SW 1271 (cell line): ENCODE measurements around the gene TBC1D32.
A peak's percentile ranks its signal among the peaks of the same experiment; 100 is the strongest.
"Not testable (repeated sequence)": the region's sequence is repeated elsewhere in the genome, so short reads cannot be mapped to it uniquely, and the experiment has no call there.

ENCODE experiments used
- DNase-seq, 2 experiments: peaks; one replicate each; lab custom pipeline; 2025; lab: John Stamatoyannopoulos, UW

The TBC1D32 gene, protein sequence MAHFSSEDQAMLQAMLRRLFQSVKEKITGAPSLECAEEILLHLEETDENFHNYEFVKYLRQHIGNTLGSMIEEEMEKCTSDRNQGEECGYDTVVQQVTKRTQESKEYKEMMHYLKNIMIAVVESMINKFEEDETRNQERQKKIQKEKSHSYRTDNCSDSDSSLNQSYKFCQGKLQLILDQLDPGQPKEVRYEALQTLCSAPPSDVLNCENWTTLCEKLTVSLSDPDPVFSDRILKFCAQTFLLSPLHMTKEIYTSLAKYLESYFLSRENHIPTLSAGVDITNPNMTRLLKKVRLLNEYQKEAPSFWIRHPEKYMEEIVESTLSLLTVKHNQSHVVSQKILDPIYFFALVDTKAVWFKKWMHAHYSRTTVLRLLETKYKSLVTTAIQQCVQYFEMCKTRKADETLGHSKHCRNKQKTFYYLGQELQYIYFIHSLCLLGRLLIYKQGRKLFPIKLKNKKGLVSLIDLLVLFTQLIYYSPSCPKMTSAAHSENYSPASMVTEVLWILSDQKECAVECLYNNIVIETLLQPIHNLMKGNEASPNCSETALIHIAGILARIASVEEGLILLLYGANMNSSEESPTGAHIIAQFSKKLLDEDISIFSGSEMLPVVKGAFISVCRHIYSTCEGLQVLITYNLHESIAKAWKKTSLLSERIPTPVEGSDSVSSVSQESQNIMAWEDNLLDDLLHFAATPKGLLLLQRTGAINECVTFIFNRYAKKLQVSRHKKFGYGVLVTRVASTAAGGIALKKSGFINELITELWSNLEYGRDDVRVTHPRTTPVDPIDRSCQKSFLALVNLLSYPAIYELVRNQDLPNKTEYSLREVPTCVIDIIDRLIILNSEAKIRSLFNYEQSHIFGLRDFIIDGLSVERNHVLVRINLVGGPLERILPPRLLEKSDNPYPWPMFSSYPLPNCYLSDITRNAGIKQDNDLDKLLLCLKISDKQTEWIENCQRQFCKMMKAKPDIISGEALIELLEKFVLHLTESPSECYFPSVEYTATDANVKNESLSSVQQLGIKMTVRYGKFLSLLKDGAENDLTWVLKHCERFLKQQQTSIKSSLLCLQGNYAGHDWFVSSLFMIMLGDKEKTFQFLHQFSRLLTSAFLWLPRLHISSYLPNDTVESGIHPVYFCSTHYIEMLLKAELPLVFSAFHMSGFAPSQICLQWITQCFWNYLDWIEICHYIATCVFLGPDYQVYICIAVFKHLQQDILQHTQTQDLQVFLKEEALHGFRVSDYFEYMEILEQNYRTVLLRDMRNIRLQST

DNA sequence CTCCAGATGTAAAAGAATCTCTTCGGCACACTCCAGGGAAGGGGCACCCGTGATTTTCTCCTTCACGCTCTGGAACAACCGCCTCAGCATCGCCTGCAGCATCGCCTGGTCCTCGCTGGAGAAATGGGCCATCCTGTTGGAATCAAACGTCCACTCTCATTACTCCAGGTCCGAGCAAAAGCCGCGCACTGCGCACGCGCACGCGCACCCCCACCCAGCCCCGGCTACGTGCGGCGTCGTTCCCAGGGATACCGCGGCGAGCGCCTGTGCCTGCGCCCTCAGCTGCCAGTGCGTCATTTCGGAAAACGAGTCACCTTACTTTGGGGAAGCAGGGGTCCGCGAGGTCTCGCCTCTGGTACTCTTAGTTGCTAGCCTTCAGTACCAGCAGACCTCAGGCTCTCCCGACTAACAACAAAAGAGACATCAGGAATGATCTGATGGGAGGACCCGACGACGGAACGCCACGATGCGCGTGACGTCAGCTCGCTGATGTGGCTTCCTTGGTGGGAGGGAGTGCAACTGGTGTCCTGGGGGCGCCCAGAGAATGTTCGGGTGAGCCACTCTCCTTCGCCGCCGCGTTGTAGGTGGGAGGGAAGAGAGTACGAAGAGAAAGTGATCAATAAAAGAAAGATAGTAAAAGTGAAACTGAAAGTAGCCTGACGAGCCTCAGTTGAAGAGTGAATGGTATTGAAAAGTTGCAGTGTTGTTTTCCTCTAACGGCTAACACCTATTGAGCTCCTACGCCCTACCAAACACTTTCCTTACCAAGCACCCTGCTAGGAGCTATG lies at the start of gene TBC1D32:
TSS of gene TBC1D32 (minus strand) at position 182 of the 788 bp plus-strand sequence. CDS start at position 132, 50 bp downstream.
- DNase-seq = peak; percentile 76 to 93

DNA sequence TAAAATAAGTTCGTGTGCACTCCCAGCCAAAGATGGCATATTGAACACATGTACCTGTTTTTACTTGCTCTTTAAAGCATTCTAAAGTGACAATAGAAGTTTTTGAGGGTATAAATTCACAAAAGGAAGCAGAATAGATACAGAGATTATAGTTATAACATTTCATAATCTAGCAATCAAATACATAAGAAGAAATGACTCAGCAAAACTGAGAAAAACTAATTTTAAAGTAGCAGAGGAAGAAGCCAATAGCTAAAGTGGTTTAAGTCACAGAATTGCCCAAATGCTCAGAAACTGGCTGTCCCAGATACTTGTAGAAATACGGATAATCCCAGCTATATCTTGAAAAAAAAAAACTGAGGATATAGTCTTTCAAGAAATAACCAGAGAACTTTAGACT lies 49.2 kb upstream of the TBC1D32 start:
- no peak for DNase-seq

DNA sequence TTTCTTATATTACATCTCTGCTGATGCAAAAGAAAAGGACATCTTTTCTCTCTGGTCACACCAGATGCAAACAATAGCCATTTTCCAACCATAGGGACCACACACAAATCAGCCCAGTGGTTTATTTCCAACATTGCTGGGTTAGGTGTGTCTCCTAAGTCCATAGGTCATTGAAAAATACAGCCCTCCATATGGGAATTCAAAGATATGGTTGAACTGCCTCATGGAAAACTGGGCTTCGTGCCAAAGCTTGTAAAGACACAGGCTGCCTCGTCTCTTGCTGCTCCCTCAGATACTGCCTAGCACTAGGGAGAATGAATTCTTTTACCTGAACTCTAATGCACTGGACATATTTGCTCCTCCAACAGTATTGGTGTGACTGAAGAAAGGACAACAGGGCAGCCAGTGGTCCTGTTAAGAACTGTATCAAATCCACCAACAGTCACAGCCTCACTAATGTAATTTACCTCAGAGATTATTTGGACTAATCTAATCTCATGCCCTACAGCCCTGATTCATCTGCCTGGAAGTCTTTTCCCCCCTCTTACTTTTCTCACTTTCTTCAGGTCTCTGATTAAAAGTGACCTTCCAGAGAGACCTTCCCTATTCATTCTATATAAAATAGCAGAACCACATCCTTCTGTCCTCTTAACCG lies 48.3 kb upstream of the TBC1D32 start:
- DNase-seq = no peak

DNA sequence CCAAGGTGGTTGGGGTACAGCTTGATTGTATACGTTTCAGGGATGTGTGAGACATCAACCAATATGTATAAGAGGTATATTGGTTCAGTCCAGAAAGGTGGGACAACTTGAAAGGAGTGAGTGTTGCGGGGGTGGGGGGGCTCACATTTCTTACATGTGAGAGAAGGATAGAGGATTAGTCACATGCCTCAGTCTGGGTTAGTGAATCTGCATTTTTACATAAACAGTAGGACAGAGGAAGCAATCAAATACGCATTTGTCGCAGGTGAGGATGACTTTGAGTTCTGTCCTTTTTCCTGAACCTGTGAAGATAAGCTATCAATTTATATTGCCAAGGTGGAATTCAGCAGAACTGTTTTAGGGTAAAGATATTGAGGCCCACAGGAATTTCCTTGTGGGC lies 42.1 kb upstream of the TBC1D32 start:
- DNase-seq = no peak

DNA sequence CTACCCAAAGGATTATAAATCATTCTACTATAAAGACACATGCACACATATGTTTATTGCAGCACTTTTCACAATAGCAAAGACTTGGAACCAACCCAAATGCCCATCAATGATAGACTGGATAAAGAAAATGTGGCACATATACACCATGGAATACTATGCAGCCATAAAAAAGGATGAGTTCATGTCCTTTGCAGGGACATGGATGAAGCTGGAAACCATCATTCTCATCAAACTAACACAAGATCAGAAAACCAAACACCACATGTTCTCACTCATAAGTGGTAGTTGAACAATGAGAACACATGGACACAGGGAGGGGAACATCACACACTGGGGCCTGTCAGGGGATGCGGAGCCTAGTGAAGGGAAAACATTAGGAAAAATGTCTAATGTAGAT lies 39.9 kb upstream of the TBC1D32 start:
- DNase-seq = not testable (repeated sequence)

DNA sequence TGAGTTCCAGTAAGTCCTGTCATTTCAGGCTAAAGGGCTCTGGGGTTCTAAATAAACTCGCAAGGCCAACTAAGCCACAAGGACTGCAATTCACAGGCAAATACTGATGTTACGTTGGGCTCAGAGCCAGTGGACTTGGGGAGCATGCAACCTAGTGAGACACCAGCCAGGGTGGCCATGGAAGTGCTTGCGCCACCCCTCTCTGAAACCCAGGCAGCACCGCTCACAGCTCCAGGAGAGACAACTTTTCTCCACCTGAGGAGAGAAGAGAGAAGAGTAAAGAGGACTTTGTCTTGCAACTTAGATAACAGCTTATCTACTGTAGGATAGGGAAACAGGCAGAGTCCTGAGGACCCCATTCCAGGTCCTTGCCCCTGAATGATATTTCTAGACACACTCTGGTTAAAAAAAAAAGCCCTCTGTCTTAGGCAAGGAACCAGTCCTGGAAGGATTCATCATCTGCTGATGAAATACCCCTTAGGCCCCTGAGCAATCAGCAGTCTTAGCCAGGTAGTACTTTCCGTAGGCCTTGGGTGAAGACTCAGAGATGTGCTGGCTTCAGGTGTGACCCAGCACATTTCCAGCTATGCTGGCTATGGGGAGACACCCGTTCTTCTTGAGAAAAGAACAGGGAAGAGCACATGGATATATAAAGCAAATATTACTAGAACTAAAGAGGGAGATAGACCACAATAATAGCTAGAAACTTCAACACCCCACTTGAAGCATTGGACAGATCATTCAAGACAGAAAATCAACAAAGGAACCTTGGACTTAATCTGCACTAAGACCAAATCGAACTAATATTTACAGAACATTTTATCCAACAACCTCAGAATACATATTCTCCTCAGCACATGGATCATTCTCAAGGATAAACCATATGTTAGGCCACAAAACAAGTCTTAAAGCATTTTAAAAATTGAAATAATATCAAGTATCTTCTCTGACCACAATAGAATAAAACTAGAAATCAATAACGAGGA lies 31.5 kb upstream of the TBC1D32 start:
- no peak for DNase-seq

DNA sequence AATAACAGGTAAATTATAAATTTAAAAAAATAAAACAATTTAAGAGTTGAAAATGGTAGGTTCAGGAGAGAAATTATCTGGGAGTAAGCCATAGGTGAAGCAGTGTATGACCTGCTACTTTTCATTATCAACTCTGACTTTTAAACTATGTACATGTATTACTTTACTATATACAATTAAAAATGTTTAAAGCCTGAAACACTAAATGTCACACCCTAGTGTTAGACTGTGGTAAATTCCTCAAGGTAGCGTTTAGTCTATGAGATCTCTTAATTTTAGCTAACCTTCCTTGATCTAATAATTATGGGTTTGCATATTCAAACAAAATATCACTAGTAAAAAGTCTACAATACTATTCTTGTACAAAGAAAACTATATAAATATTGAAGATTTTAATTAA lies 22.3 kb upstream of the TBC1D32 start:
- no peak for DNase-seq

DNA sequence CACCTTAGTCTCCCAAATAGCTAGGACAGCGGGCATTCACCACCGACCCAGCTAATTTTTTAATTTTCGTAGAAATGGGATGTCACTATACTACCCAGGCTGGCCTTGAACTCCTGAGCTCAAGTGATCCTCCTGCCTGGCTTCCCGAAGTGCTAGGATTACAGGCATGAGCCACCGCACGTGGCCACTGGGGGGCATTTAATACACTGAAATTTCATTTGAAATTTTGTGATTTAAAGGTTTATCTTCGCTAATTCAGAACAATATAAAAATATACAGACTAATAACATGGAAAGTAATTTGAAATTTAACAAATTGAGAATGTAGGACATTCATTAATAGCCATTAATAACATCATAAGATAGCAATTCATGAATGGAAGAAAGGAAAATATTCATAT lies 20.5 kb upstream of the TBC1D32 start:
- DNase-seq = no peak

DNA sequence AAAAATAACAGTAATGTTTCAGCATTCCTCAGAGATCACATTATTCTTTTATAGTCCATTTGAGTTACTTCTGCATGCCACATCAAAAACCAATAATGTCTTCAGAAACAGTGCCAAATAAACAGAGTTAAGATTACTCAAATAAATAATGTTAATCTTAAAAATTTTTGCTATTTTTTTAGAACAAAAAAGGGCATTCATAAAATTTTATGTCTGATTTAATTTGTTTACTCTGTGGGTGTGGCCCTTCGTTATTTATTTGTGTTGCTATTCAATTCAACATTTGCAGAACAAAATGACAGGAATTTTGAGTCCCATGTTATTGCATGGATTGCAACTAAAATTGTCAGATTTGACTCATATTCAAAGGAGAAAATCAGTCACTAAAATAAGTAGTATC lies 18.7 kb upstream of the TBC1D32 start:
- no peak for DNase-seq

DNA sequence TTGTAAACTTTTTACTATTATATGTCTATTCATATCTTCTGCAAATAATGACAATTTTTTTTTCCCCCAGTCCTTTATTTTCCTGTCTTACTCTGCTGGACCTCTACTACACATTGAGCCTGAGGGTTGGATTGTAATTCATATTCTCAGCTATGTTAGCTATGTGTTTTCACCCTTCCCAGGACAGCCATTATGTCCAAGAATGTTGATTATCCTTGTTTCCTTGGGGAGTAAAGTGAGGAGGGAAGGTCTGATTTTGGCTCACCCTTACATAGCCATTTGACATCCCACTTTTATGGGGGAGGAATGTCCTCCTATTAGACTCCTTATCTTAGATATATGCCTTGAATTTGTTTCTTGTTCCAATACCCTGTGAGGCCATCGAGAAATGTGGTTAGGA lies 17.6 kb upstream of the TBC1D32 start:
- DNase-seq = no peak

DNA sequence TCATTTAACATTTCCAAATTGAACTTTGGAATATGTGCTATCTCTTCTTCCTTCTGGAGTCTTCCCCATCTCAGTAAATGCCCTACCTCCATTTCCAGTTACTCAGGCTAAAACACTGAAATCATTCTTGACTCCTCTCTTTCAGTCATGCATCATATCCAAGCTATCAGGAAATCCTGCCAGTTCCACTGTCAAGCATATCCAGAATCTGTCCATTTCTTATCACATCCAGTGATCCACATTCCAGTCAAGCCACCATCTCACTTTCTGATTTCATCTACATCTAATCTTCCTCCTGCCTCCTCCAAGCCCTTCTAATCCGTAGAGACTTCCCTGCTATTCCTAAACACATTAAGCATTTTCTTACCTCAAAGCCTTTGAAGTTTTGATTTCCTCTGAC lies 15.3 kb upstream of the TBC1D32 start:
- DNase-seq = no peak

DNA sequence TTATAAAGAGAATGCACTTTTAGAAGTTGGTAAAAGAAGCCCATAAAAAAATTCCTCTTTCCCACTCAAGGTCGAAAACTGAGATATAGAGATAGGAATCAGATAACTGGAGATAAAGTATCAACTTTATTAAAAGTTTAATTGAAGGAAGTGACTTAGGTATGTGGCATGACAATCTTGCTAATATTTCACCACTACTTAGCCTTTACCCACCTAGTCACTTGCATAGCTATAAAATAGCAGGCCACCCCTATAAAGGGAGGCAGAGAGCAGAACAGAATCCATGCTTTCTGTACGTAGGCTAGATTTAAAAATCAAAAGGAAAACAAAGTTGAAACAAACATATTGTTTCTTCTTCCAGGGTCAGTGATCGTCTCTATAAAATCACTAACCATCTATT lies 13.2 kb upstream of the TBC1D32 start:
- DNase-seq = no peak

DNA sequence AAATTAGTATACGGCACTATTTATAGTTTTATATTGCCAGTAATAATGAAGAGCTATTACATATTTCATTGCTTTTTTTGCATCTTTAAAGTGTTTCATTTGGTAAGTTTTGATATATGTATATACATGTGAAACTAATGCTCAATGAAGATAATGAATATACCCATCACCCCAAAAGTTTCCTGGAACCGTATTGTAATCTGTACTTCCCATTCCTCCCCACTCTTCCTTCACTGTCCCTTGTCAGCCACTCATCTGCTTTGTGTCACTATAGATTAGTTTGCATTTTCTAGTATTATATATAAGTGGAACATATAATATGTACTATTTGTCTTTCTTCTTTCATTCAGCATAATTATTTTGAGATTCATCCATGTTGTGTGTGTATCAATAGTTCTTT lies 10.3 kb upstream of the TBC1D32 start:
- DNase-seq = no peak

DNA sequence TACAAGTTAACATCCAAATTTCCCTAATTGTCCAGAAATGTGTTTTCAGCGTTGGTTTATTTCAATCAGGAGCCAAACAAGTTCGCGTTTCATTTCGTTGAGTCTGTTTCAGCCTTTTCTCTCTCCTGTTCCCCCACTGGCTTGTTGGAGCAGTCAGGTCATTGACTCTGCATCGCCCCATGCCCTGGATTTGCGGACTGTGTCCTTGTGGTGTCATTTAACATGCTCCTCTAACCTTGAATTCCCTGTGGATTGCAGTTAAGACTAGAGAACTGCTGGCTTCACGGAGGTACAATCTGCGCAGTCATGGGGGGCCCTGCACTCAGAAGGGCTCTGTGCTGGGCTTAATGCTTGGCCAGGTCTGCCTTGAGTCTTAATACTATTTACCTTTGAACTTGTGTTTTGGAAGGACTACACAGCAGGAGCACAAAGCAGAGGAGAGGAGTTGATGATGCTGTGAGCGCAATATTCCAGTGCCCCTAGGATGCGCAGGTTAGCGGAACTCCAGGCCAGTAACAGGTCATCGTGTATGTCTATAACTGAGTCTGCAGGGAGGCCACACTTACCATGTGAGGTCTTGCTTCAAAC lies 5.5 kb upstream of the TBC1D32 start:
- DNase-seq = no peak

DNA sequence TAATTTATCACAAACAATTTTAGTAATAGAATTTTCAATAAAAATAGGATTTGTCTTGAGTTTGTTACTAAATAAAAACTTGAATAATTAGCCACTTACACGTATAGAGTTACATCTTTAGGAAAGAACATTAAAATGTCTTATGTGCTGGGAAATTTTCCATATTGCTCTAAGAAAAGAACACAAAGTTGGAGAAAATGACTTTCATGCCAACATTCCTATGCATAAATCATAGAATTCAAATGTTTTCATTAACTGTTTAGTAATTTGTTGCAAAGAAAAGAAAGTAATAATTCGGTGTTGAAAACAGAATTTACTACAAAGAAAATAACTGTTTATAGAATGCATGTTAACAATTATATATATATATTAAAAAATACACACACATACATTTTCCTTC lies 4.7 kb upstream of the TBC1D32 start:
- no peak for DNase-seq

DNA sequence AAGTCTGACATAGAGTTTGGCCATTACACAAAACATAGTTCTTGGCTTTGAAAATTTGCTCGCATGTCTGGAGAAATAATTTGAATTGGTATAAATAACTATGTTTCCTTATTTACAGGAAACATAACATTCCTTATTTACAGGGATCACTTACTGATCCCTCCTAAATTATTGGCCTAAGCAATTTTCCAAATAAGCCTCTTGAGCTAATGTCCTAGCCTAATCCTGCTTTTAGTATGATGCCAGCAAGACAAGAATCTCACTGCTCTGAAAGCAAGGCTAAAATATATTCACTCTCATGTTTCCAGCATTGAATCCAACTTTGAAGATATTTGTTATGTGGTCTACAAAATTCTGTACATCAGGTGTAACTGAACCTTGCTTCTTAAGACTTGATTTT lies 4.1 kb upstream of the TBC1D32 start:
- DNase-seq = no peak

DNA sequence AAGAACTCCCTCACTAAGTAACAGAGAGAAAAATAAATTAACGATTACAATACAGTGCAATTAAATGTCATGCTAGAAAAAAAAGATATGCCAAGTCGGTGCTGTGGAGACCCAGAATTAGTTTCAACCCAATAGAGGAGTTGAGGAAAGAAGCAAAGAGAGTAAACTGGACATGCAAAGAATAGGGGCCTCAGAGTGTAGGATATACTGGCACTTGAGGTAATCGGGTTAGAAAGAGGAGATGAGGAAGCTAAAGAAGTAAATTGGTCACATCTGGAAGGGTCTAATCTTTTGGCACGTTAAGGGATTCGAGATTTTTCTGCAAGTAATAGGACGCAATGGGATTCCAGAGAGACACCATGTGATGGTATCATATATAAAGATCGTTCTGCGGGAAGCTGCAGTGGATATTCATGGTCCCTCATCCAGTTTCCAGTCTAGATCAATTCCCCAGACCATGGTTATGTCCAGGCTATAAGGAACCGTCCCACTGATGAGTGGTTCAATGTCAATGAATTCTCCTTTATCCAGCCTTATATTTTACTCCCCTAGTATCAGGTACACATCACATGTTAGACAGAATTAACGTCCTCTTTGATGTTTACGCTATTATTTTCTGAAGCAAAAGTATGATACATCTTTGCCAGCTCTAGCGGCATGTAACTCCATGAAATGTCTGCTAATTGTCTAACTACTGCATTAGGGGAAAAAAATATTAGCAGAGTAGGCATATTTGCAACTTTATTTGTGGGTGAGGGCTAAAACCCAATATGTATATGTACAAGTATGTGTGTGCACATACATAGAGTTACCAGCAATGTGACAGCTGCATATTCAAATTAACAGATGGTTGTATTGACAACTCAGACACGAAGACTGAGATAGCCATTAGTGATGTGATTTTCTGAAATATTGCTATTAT lies 1.1 kb upstream of the TBC1D32 start:
- no peak for DNase-seq

DNA sequence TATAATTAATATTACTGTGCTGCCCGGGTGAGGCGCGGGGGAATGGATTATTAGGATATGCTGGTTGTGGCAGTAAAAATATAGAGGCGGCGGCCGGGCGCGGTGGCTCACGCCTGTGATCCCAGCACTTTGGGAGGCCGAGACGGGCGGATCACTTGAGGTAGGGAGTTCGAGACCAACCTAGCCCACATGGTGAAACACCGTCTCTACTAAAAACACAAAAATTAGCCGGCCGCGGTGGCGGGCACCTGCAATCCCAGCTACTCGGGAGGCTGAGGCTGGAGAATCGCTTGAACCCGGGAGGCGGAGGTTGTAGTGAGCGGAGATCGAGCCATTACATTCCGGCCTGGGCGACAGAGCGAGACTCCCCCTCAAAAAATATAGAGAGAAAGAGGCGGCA lies 586 bp downstream of the TBC1D32 start:
- not testable (repeated sequence) for DNase-seq
